Activated naive CD4-positive, alpha-beta T cell treated with anti-CD3 and anti-CD28 coated beads, Interleukin-2, amount 10 ng/mL, durations not matched to agents 7 days and 5 days (primary cell): ENCODE measurements around the gene BMAL2.

Experiments
- CTCF ChIA-PET: fragments of 350-600 bp; sonication (Branson Sonifier 250); formaldehyde crosslinking; loops from one replicate; lab custom pipeline; 2021; ENCODE audit warnings: antibody characterized with exemption; lab: Charles Lee
- DNase-seq: peaks from one replicate; pipeline ENCODE4 v3.0.0-alpha.2; 2020
- H3K27ac Mint-ChIP-seq: one replicate; pipeline ENCODE4 v1.8.0; 2021; ENCODE audit warnings: mild to moderate bottlenecking, moderate library complexity, mixed read lengths
- H3K27me3 Mint-ChIP-seq: one replicate; pipeline ENCODE4 v1.8.0; 2021; ENCODE audit warnings: mild to moderate bottlenecking, mixed read lengths
- H3K36me3 Mint-ChIP-seq: one replicate; pipeline ENCODE4 v1.8.0; 2021; ENCODE audit warnings: mixed read lengths
- H3K4me1 Mint-ChIP-seq: one replicate; pipeline ENCODE4 v1.8.0; 2021; ENCODE audit warnings: mixed read lengths
- H3K4me3 Mint-ChIP-seq: one replicate; pipeline ENCODE4 v1.8.0; 2021; ENCODE audit warnings: mild to moderate bottlenecking, moderate library complexity, mixed read lengths
- H3K9me3 Mint-ChIP-seq: one replicate; pipeline ENCODE4 v1.8.0; 2021; ENCODE audit warnings: mixed read lengths

BMAL2 gene

GRCh38 chr12:27303139-27304111 lies 29.2 kb upstream of the BMAL2 start:
- CTCF ChIA-PET, result interaction anchor here (0.8 to 7.6 kb wide), 6 partner anchors 159 to 288 kb away, joined by 3 to 105 read pairs (median 4); partner anchors contain the start of genes MED21 and TM7SF3
- DNase-seq, result no peak
- peaks cover 2% of the 10 kb centered on the region for H3K4me1 Mint-ChIP-seq
- H3K36me3 Mint-ChIP-seq, result peaks cover 9% of the 10 kb centered on the region
- no peaks in the 10 kb centered on the region for H3K27me3 Mint-ChIP-seq
- no peaks in the 10 kb centered on the region for H3K9me3 Mint-ChIP-seq
- no peak overlapping the region for H3K4me3 Mint-ChIP-seq
- no peak overlapping the region for H3K27ac Mint-ChIP-seq

GRCh38 chr12:27304856-27305255 lies 27.8 kb upstream of the BMAL2 start:
- no peak for DNase-seq
- CTCF ChIA-PET, result interaction anchor here (0.6 to 7.6 kb wide), 18 partner anchors 19 to 450 kb away, joined by 3 to 105 read pairs (median 5); partner anchors contain the start of genes BMAL2, MED21 and TM7SF3
- Mint-ChIP-seq H3K27me3 (no peaks in the 10 kb centered on the region), H3K4me3 (no peak overlapping the region), H3K27ac (no peak overlapping the region), H3K4me1 (peaks cover 12% of the 10 kb centered on the region), H3K9me3 (no peaks in the 10 kb centered on the region), H3K36me3 (peaks cover 6% of the 10 kb centered on the region)

GRCh38 chr12:27305673-27306456 lies 26.8 kb upstream of the BMAL2 start:
- Mint-ChIP-seq H3K27ac (peak overlapping the region; percentile 55), H3K36me3 (peaks cover 9% of the 10 kb centered on the region)

DNA sequence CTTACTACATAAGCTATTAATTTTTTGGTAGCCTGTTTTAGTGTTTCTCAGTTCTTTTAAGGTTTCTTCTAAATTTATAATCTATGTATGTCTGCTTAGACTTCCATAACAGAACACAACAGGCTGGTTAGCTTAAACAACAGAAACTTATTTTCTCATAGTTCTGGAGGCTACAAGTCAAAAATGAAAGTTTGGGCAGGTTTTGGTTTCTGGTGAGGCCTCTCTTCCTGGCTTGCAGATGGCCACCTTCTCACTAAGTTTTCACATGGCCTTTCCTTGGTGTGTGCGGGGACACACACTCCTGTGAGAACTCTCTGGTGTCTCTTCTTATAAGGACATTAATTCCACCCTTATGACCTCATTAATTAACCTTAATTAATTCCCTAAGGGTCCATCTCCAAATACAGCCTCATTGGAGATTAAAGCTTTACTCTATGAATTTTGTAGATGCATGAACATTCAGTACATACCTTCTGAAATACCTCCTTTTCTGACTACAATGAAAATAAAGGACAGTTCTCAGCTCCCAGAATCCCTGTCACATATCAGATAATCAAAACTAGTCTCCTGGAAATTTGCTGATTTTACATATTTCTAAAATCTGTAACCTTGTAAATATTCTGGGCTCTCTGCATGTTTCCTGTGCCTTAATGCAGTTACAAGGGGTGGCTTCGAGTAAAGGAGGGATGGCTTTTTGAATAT lies 23.2 kb upstream of the BMAL2 start:
- Mint-ChIP-seq H3K4me1 (peaks cover 12% of the 10 kb centered on the region), H3K9me3 (no peaks in the 10 kb centered on the region), H3K4me3 (no peak overlapping the region), H3K27ac (no peak overlapping the region), H3K36me3 (peaks cover 9% of the 10 kb centered on the region), H3K27me3 (no peaks in the 10 kb centered on the region)
- CTCF ChIA-PET, result interaction anchor here (0.6 to 7.6 kb wide), 8 partner anchors 35 to 423 kb away, joined by 3 to 105 read pairs (median 4); partner anchors contain the start of gene TM7SF3
- DNase-seq, result no peak

More at GRCh38 chr12:27305673-27306456, 26.8 kb upstream of the BMAL2 start:
- peaks cover 12% of the 10 kb centered on the region for H3K4me1 Mint-ChIP-seq
- CTCF ChIA-PET, result interaction anchor here (0.7 to 7.6 kb wide), 44 partner anchors 9 to 893 kb away, joined by 3 to 105 read pairs (median 4); partner anchors contain the start of genes BMAL2, MED21, STK38L and TM7SF3
- DNase-seq, result no peak
- no peaks in the 10 kb centered on the region for H3K27me3 Mint-ChIP-seq
- H3K9me3 Mint-ChIP-seq, result no peaks in the 10 kb centered on the region
- H3K4me3 Mint-ChIP-seq, result no peak overlapping the region

- Mint-ChIP-seq H3K27ac (no peak overlapping the region), H3K4me1 (peaks cover 12% of the 10 kb centered on the region), H3K4me3 (no peak overlapping the region), H3K9me3 (no peaks in the 10 kb centered on the region), H3K36me3 (peaks cover 9% of the 10 kb centered on the region), H3K27me3 (no peaks in the 10 kb centered on the region)
- no peak for DNase-seq
- CTCF ChIA-PET, result interaction anchor here (1.3 kb wide), 1 partner anchor 298 kb away, joined by 3 read pairs; no protein-coding TSS in a partner anchor
Measured at GRCh38 chr12:27309995-27310315, 22.7 kb upstream of the BMAL2 start.

GRCh38 chr12:27316947-27317346 lies 15.7 kb upstream of the BMAL2 start:
- Mint-ChIP-seq H3K27ac (no peak overlapping the region), H3K27me3 (no peaks in the 10 kb centered on the region), H3K36me3 (peaks cover 8% of the 10 kb centered on the region), H3K9me3 (no peaks in the 10 kb centered on the region), H3K4me1 (no peaks in the 10 kb centered on the region), H3K4me3 (no peak overlapping the region)
- DNase-seq, result no peak
- CTCF ChIA-PET, result interaction anchor here (0.9 kb wide), 1 partner anchor 11 kb away, joined by 3 read pairs; no protein-coding TSS in a partner anchor

GRCh38 chr12:27319409-27319808 lies 13.2 kb upstream of the BMAL2 start:
- H3K36me3 Mint-ChIP-seq, result peaks cover 11% of the 10 kb centered on the region

DNA sequence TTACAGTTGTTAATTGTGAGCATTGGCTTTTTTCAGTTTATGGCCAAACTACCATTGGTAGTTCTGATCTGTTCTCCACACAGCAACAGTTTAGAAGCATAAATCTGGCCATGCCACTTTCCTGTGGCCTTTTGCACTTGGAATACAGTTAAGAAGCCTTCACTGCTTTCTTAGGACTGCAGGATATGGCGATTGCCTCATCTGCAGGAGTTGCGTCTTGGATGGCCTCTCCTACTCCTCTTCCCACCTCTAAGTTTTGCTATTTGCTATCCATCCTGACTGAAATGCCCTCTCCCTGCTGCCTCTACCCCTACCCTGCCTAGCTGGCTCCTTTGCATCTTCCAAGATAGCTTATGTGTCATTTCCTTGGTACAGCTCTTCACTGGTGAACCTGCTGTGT lies 12.8 kb upstream of the BMAL2 start:
- Mint-ChIP-seq H3K4me3 (no peak overlapping the region), H3K36me3 (peaks cover 11% of the 10 kb centered on the region), H3K27me3 (no peaks in the 10 kb centered on the region), H3K4me1 (no peaks in the 10 kb centered on the region), H3K9me3 (no peaks in the 10 kb centered on the region), H3K27ac (no peak overlapping the region)
- CTCF ChIA-PET, result interaction anchor here (1.0 kb wide), 1 partner anchor 13 kb away, joined by 3 read pairs; no protein-coding TSS in a partner anchor
- no peak for DNase-seq

More at GRCh38 chr12:27319409-27319808, 13.2 kb upstream of the BMAL2 start:
- Mint-ChIP-seq H3K27ac (no peak overlapping the region), H3K27me3 (no peaks in the 10 kb centered on the region), H3K9me3 (no peaks in the 10 kb centered on the region), H3K4me3 (no peak overlapping the region), H3K4me1 (no peaks in the 10 kb centered on the region)
- CTCF ChIA-PET, result no interaction called here
- no peak for DNase-seq

DNA sequence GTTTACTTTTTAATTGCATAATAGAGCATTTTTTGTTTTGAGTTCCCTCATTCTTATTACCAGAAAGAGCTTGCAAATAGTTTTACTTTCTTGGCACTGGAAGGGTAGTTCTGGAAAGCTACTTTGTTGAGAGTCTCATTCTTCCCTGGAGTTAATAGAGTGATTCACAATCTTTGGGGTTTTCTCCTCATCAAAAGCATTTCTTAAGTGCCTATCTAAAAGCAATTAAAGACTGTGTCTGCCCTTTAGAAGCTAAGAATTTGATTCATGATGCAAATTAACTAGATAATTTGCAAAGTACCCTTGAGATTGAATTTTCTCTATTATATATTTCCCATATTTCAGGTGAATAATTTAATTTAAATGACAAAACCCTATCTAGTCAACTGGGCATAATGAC lies 8.1 kb upstream of the BMAL2 start:
- DNase-seq, result no peak
- CTCF ChIA-PET, result interaction anchor here (1.0 to 1.4 kb wide), 2 partner anchors 18 to 20 kb away, joined by 3 read pairs; no protein-coding TSS in a partner anchor
- Mint-ChIP-seq H3K36me3 (peaks cover 5% of the 10 kb centered on the region), H3K4me1 (no peaks in the 10 kb centered on the region), H3K27me3 (no peaks in the 10 kb centered on the region), H3K9me3 (no peaks in the 10 kb centered on the region), H3K4me3 (no peak overlapping the region), H3K27ac (no peak overlapping the region)

DNA sequence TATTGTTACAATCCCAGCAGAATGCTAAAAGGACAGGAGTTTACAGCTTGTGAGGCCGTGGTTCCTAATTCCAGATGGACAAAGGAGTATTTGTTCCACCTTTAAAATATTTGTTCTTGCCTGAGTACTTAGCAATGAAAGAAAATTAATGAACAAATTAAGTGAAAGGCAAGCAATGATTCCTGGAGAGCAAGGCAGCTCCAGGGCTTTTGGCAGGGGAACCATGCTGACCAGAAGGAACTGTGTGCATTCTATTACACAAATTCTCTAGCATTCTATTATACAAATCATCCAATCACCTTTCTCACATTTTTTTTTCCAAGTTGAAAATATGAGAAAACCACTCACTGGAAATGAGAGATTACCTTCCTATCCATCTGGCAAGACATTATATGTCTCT lies 1.8 kb upstream of the BMAL2 start:
- CTCF ChIA-PET, result interaction anchor here (0.6 to 1.3 kb wide), 3 partner anchors 8 to 110 kb away, joined by 3 to 7 read pairs (median 3); no protein-coding TSS in a partner anchor
- no peaks in the 10 kb centered on the region for H3K9me3 Mint-ChIP-seq
- DNase-seq, result no peak
- peaks cover 33% of the 10 kb centered on the region for H3K4me1 Mint-ChIP-seq
- H3K27ac Mint-ChIP-seq, result peak overlapping the region; percentile 9
- H3K36me3 Mint-ChIP-seq, result no peaks in the 10 kb centered on the region
- no peak overlapping the region for H3K4me3 Mint-ChIP-seq
- H3K27me3 Mint-ChIP-seq, result peaks cover 19% of the 10 kb centered on the region

GRCh38 chr12:27331291-27331926 lies 1.2 kb upstream of the BMAL2 start:
- peaks cover 23% of the 10 kb centered on the region for H3K27me3 Mint-ChIP-seq
- peak overlapping the region; percentile 53 for H3K27ac Mint-ChIP-seq
- H3K9me3 Mint-ChIP-seq, result no peaks in the 10 kb centered on the region
- H3K4me3 Mint-ChIP-seq, result peak overlapping the region; percentile 58
- DNase-seq, result no peak
- peaks cover 33% of the 10 kb centered on the region for H3K4me1 Mint-ChIP-seq
- CTCF ChIA-PET, result interaction anchor here (0.6 to 2.0 kb wide), 4 partner anchors 9 to 110 kb away, joined by 3 to 7 read pairs (median 4); no protein-coding TSS in a partner anchor
- H3K36me3 Mint-ChIP-seq, result no peaks in the 10 kb centered on the region

DNA sequence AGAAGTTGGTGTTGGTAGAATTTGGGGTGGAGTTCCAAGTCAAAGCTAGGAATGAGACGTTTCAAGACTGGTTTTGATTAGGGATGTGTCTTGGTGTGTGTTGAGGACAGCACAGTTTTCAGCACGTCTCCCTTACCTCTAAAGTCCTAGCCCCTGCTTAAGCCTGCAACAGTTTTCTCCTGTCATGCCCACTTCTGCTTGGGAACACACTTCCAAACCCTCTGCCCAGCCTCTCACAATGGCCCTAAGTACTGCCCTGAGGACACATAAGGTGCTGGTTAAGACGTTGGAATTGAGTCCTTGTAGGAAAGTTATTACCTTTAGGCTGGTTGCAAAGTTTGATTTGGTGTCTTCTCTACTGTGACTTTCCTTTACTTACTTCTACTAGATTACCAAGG lies 710 bp upstream of the BMAL2 start:
- Mint-ChIP-seq H3K27me3 (peaks cover 23% of the 10 kb centered on the region), H3K4me1 (peaks cover 33% of the 10 kb centered on the region), H3K36me3 (no peaks in the 10 kb centered on the region), H3K4me3 (peak overlapping the region; percentile 77), H3K9me3 (no peaks in the 10 kb centered on the region), H3K27ac (peak overlapping the region; percentile 64)
- CTCF ChIA-PET, result interaction anchor here (1.3 to 2.0 kb wide), 2 partner anchors 26 to 27 kb away, joined by 4 to 7 read pairs; no protein-coding TSS in a partner anchor
- no peak for DNase-seq

DNA sequence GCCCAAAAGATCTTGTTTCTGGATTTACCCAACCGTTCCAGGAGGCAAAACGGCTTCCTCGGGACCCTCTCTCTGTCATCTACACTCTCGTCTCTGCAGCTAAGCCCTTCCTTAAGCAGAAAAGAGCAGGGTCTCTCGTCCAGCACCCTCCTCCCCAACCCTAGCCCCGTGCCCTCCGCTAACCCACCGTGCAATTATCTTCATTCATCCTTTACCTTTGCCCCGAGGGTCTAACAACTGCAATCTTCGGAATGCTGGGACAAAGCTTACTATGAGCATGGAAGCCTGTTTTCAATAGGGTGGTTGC lies 276 bp upstream of the BMAL2 start:
- DNase-seq, result no peak
- CTCF ChIA-PET, result interaction anchor here (2.0 kb wide), 1 partner anchor 27 kb away, joined by 4 read pairs; no protein-coding TSS in a partner anchor
- H3K27ac Mint-ChIP-seq, result peak overlapping the region; percentile 64
- H3K4me3 Mint-ChIP-seq, result peak overlapping the region; percentile 77
- H3K9me3 Mint-ChIP-seq, result no peaks in the 10 kb centered on the region
- peaks cover 23% of the 10 kb centered on the region for H3K27me3 Mint-ChIP-seq
- no peaks in the 10 kb centered on the region for H3K36me3 Mint-ChIP-seq
- peaks cover 33% of the 10 kb centered on the region for H3K4me1 Mint-ChIP-seq
